GM15510 (cell line): ENCODE results near the gene PTPN11.

Source experiments
- POLR2A ChIP-seq: IDR thresholded peaks from 3 replicates; pipeline ENCODE4 v1.6.1; 2011; ENCODE audit warnings: borderline replicate concordance; ENCODE audit not compliant: insufficient read length; ENCODE audit errors: extremely low read depth

The PTPN11 gene

GRCh38 chr12:112430929-112431328 lies 12.2 kb downstream of the PTPN11 start:
- no peak for TF ChIP-seq POLR2A

- no peak for TF ChIP-seq POLR2A
These were observed 13.2 kb downstream of the PTPN11 start for GRCh38 chr12:112431965-112432364.

DNA sequence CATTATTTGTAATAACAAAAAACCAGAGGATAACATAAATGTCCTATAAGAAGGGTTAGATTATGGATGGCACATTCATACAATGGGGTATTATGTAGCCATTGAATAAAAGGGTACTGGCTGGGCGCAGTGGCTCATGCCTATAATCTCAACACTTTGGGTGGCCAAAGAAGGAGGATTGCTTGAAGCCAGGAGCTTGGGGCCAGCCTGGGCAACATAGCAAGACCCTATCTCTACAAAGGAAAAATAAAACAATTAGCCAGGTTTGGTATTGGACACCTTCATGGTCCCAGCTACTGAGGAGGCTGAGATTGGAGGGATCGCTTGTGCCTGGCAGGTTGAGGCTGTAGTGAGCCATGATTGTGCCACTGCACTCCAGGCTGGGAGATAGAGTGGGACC lies 14.8 kb downstream of the PTPN11 start:
- no peak for TF ChIP-seq POLR2A

GRCh38 chr12:112439769-112440168 lies 21.0 kb downstream of the PTPN11 start:
- no peak for TF ChIP-seq POLR2A

- TF ChIP-seq POLR2A: no peak
These were observed 25.2 kb downstream of the PTPN11 start for GRCh38 chr12:112443916-112444315.

- TF ChIP-seq POLR2A: no peak
These were observed 27.4 kb downstream of the PTPN11 start for GRCh38 chr12:112446008-112446725.

- no peak for TF ChIP-seq POLR2A
These were observed 28.4 kb downstream of the PTPN11 start for GRCh38 chr12:112447106-112447505.

- TF ChIP-seq POLR2A: no peak
These were observed 32.0 kb downstream of the PTPN11 start for GRCh38 chr12:112450725-112451124.

DNA sequence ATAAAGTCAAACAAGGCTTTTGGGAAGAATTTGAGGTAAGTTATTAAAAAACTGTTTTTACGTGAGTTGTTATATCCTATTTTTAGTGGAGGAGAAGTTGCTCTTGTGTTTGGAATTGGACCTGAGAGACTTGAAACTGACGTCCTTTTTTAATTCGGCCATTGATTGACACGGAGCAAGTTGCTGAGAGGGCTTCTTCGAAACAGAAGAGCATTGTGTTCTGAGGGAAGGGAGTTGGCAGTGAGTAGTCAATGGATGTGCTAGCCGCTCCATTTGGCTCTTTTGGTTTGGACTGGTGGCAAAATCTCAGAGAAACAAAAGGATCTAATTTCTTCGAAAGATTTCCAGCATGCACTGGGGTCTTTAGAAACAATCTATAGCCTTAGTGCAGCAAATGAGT lies 37.3 kb downstream of the PTPN11 start:
- TF ChIP-seq POLR2A: no peak

- no peak for TF ChIP-seq POLR2A
These were observed 39.6 kb downstream of the PTPN11 start for GRCh38 chr12:112458330-112458729.

GRCh38 chr12:112458751-112459150 lies 40.0 kb downstream of the PTPN11 start:
- no peak for TF ChIP-seq POLR2A

DNA sequence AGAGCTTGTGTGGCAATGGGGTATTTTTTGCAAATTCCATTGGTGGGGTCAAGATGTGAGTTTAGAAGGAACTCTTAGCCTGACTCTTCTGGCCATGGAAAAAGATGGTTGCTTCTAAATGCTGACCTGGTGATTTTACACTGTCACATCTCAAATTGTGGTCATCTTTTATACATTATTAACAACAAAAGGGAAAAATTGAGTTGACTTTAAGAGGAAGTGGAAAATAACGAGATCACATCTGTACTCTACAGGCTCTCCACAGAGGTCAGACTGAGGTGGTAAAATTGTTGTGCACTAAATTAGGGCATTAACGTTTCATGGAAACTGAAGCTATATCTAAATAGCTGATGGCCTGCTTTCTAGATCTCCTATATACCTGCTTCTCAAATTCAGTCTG lies 44.7 kb downstream of the PTPN11 start:
- no peak for TF ChIP-seq POLR2A

- no peak for TF ChIP-seq POLR2A
These were observed 45.9 kb downstream of the PTPN11 start for GRCh38 chr12:112464605-112465004.

DNA sequence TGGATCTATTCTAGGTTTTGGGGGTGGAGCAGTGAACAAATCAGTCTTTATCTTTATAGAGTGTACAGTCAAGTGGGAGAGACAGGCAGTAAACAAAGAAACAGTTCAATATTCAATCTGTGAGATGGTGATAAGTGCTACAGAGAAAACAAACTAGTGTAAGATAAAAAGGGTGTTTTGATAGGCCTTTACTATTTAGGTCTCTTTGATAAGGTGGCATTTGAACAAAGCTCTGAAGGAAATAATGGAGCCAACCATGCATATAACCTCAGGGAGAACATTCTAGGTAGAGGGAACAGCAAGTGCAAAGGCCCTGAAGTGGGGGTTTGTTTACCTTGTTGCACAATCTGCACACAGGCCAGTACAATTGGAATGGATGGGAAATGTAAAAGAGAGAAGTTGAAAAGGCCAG lies 47.3 kb downstream of the PTPN11 start:
- no peak for TF ChIP-seq POLR2A

GRCh38 chr12:112466835-112467234 lies 48.1 kb downstream of the PTPN11 start:
- no peak for TF ChIP-seq POLR2A

DNA sequence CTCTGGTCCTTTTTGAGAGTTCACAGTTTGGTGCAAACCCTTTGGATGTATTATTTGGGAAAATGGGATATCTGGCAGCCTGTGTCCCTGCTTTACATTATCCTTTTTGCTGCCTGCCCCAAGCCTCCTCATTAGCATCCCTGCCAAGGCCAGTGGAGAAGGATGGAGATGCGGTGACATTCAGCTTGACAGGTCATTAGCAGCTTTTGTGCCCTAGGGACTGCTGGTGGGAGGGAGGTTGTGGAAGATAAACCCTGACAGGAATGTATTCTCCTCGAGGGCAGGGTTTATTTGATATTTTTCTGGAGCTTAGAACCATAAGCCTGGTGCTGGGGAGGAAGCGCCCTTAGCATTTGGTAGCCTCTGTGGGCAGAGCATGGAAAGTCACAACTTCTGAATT lies 49.3 kb downstream of the PTPN11 start:
- TF ChIP-seq POLR2A: no peak

GRCh38 chr12:112473056-112473455 lies 54.3 kb downstream of the PTPN11 start:
- no peak for TF ChIP-seq POLR2A

GRCh38 chr12:112479413-112479812 lies 60.7 kb downstream of the PTPN11 start:
- no peak for TF ChIP-seq POLR2A

GRCh38 chr12:112480931-112481330 lies 62.2 kb downstream of the PTPN11 start:
- no peak for TF ChIP-seq POLR2A
